HG03342 (cell line): Measurements from ENCODE around the gene ANKRD11.
A peak's percentile ranks its signal among the peaks of the same experiment; 100 is the strongest.
"Not testable (repeated sequence)": the region's sequence is repeated elsewhere in the genome, so short reads cannot be mapped to it uniquely, and the experiment has no call there.

Experiments used
- ATAC-seq: cut with Tn5 transposase; IDR thresholded peaks from one replicate; pipeline ENCODE4 v1.9.1; 2021; ENCODE audit warnings: mild to moderate bottlenecking, moderate library complexity; ENCODE audit not compliant: unreplicated experiment

Gene ANKRD11

GRCh38 chr16:89334988-89335802 lies 155.2 kb downstream of the ANKRD11 start:
- no peak for ATAC-seq

GRCh38 chr16:89334461-89334860 lies 155.9 kb downstream of the ANKRD11 start:
- no peak for ATAC-seq

GRCh38 chr16:89334050-89334449 lies 156.3 kb downstream of the ANKRD11 start:
- ATAC-seq, result no peak

- ATAC-seq, result not testable (repeated sequence)
These were observed 156.9 kb downstream of the ANKRD11 start for GRCh38 chr16:89333401-89334001.

- ATAC-seq, result no peak
These were observed 157.5 kb downstream of the ANKRD11 start for GRCh38 chr16:89332902-89333245.

GRCh38 chr16:89332243-89332901 lies 158.0 kb downstream of the ANKRD11 start:
- no peak for ATAC-seq

GRCh38 chr16:89331371-89332109 lies 158.8 kb downstream of the ANKRD11 start:
- ATAC-seq, result no peak

GRCh38 chr16:89330177-89330856 lies 160.0 kb downstream of the ANKRD11 start:
- no peak for ATAC-seq

- not testable (repeated sequence) for ATAC-seq
These were observed 160.6 kb downstream of the ANKRD11 start for GRCh38 chr16:89329830-89330176.

GRCh38 chr16:89328412-89329400 lies 161.7 kb downstream of the ANKRD11 start:
- not testable (repeated sequence) for ATAC-seq

- ATAC-seq, result no peak
These were observed 163.6 kb downstream of the ANKRD11 start for GRCh38 chr16:89326721-89327120.

GRCh38 chr16:89325861-89326471 lies 164.4 kb downstream of the ANKRD11 start:
- ATAC-seq, result no peak

GRCh38 chr16:89324056-89325010 lies 166.0 kb downstream of the ANKRD11 start:
- peak; percentile 41 for ATAC-seq

- no peak for ATAC-seq
These were observed 167.0 kb downstream of the ANKRD11 start for GRCh38 chr16:89323120-89323960.

- ATAC-seq, result no peak
These were observed 167.8 kb downstream of the ANKRD11 start for GRCh38 chr16:89322321-89323119.

- no peak for ATAC-seq
These were observed 169.4 kb downstream of the ANKRD11 start for GRCh38 chr16:89320782-89321501.
